HepG2 (cell line): ENCODE data around the gene ABCC3. TPM values are rescaled to one million over a fixed set of nuclear protein-coding genes. Genes with fewer than 3 reads are reported as not detected.

Experiments
- MAF1 ChIP-seq: sonication (generic); formaldehyde crosslinking; IDR thresholded peaks from 2 replicates; pipeline ENCODE4 v1.5.0; 2020; ENCODE audit warnings: missing genetic modification reagents, borderline replicate concordance
- NR3C1 ChIP-seq: sonication (generic); formaldehyde crosslinking; IDR thresholded peaks from 2 replicates; pipeline ENCODE4 v1.4.0; 2020; ENCODE audit warnings: missing genetic modification reagents
- PRPF4 ChIP-seq: fragments of 200-400 bp; formaldehyde crosslinking; IDR thresholded peaks from 2 replicates; pipeline ENCODE4 v1.6.1; 2016; ENCODE audit warnings: low read length, low read depth; ENCODE audit not compliant: poor library complexity, severe bottlenecking
- RFXAP ChIP-seq: sonication (generic); formaldehyde crosslinking; IDR thresholded peaks from 2 replicates; pipeline ENCODE4 v1.4.0; 2020; ENCODE audit warnings: missing genetic modification reagents, borderline replicate concordance
- SRSF9 ChIP-seq: fragments of 200-400 bp; formaldehyde crosslinking; IDR thresholded peaks from 2 replicates; pipeline ENCODE4 v1.6.1; 2018; ENCODE audit warnings: borderline replicate concordance, mild to moderate bottlenecking, low read depth, low read length; ENCODE audit not compliant: insufficient read depth, poor library complexity, severe bottlenecking
- ZNF563 ChIP-seq: sonication (generic); formaldehyde crosslinking; IDR thresholded peaks from 2 replicates; pipeline ENCODE4 v1.8.0; 2022; ENCODE audit warnings: mild to moderate bottlenecking, moderate library complexity, missing genetic modification reagents
- polyA plus RNA-seq, 8 experiments: library from polyadenylated mRNA; depleted of rRNA in 3 of 8; stranded (reverse) in 7 of 8; unstranded in 1 of 8; fragments of >200 nt; fragmentation: Illumina TruSeq in 4 of 8; extraction: Trizol in 4 of 8; gene quantifications; 2 replicates each; pipeline versions ENCODE4 v1.2.1 to v1.2.3, GENCODE V29; 2011 to 2016; ENCODE audit warnings: low read depth in 4 of 8, missing spikeins in 1 of 8, mixed read lengths in 1 of 8; ENCODE audit not compliant: insufficient read depth in 1 of 8
- total RNA-seq, 5 experiments: library from RNA; depleted of rRNA; stranded (reverse); fragments of >200 nt; fragmentation: Illumina TruSeq; extraction: Trizol; gene quantifications; 2 replicates each; pipeline ENCODE4 v1.2.3, GENCODE V29; 2016; ENCODE audit warnings: low read depth in 1 of 5
- TF ChIP-seq, protein P1 (sequence below): sonication (generic); formaldehyde crosslinking; IDR thresholded peaks from 2 replicates; pipeline ENCODE4 v1.5.1; 2020; ENCODE audit warnings: missing genetic modification reagents, mild to moderate bottlenecking, borderline replicate concordance
- TF ChIP-seq, protein P2 (sequence below): fragments of 450-650 bp; IDR thresholded peaks from 2 replicates; pipeline ENCODE4 v1.6.1; 2017
- TF ChIP-seq, protein P3 (sequence below): sonication (generic); formaldehyde crosslinking; IDR thresholded peaks from 2 replicates; pipeline ENCODE4 v1.9.0; 2021; ENCODE audit warnings: missing genetic modification reagents, borderline replicate concordance
- TF ChIP-seq, protein P4 (sequence below): sonication (generic); formaldehyde crosslinking; IDR thresholded peaks from 2 replicates; pipeline ENCODE4 v1.5.0; 2020; ENCODE audit warnings: missing genetic modification reagents
- TF ChIP-seq, protein P5 (sequence below): sonication (generic); formaldehyde crosslinking; IDR thresholded peaks from 2 replicates; pipeline ENCODE4 v1.8.0; 2022; ENCODE audit warnings: mild to moderate bottlenecking, missing genetic modification reagents, moderate library complexity
- TF ChIP-seq, protein P6 (sequence below): sonication (generic); formaldehyde crosslinking; IDR thresholded peaks from 2 replicates; pipeline ENCODE4 v1.4.0; 2020; ENCODE audit warnings: missing genetic modification reagents, borderline replicate concordance

ABCC3 gene
- total and polyA plus RNA-seq, 2 of the 13 experiments (the other 11 are each of a cell fraction or from before 2014, with no cell fraction given): 25.2 to 50.7 TPM

DNA sequence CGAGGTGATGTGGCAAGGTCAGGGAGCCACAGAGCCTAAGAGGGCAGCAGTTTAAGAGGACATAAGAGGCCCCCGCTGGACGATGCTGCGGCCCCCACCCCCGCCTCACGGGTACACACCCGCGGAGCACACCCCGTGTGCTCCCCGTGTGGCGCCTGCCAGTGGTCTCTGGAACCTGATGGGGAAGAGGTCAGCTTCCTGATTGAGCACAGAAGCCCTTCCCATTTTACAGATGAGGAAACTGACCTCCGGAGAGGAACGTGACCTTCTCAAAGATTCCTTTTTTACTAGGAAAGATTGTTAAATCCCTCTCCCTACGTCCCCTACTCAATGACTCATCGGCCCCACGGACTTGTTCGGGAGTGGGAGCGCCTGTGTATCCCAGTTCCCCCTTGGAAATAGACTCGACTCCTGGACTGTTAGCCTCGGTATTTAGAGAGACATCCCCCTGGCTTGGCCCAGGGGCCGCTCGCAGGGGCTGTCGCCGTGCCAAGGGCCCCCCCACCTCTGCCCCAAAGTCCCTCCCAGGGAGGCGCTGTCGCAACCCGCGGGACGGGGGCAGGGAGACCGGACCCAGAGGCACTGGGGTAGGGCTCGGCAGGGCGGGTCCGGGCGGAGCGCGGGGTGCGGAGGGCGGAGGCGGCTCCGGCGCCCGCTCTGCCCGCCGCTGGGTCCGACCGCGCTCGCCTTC lies at the start of gene ABCC3 (continued):
- TF ChIP-seq, protein P1, sequence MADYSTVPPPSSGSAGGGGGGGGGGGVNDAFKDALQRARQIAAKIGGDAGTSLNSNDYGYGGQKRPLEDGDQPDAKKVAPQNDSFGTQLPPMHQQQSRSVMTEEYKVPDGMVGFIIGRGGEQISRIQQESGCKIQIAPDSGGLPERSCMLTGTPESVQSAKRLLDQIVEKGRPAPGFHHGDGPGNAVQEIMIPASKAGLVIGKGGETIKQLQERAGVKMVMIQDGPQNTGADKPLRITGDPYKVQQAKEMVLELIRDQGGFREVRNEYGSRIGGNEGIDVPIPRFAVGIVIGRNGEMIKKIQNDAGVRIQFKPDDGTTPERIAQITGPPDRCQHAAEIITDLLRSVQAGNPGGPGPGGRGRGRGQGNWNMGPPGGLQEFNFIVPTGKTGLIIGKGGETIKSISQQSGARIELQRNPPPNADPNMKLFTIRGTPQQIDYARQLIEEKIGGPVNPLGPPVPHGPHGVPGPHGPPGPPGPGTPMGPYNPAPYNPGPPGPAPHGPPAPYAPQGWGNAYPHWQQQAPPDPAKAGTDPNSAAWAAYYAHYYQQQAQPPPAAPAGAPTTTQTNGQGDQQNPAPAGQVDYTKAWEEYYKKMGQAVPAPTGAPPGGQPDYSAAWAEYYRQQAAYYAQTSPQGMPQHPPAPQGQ: no peak
- TF ChIP-seq NR3C1 (CRISPR knock-in tag): no peak
- TF ChIP-seq, protein P2, sequence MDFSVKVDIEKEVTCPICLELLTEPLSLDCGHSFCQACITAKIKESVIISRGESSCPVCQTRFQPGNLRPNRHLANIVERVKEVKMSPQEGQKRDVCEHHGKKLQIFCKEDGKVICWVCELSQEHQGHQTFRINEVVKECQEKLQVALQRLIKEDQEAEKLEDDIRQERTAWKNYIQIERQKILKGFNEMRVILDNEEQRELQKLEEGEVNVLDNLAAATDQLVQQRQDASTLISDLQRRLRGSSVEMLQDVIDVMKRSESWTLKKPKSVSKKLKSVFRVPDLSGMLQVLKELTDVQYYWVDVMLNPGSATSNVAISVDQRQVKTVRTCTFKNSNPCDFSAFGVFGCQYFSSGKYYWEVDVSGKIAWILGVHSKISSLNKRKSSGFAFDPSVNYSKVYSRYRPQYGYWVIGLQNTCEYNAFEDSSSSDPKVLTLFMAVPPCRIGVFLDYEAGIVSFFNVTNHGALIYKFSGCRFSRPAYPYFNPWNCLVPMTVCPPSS: no peak
- TF ChIP-seq MAF1: no peak
- TF ChIP-seq SRSF9: no peak
- TF ChIP-seq ZNF563 (CRISPR knock-in tag): peak; percentile 81
- TF ChIP-seq, protein P3, sequence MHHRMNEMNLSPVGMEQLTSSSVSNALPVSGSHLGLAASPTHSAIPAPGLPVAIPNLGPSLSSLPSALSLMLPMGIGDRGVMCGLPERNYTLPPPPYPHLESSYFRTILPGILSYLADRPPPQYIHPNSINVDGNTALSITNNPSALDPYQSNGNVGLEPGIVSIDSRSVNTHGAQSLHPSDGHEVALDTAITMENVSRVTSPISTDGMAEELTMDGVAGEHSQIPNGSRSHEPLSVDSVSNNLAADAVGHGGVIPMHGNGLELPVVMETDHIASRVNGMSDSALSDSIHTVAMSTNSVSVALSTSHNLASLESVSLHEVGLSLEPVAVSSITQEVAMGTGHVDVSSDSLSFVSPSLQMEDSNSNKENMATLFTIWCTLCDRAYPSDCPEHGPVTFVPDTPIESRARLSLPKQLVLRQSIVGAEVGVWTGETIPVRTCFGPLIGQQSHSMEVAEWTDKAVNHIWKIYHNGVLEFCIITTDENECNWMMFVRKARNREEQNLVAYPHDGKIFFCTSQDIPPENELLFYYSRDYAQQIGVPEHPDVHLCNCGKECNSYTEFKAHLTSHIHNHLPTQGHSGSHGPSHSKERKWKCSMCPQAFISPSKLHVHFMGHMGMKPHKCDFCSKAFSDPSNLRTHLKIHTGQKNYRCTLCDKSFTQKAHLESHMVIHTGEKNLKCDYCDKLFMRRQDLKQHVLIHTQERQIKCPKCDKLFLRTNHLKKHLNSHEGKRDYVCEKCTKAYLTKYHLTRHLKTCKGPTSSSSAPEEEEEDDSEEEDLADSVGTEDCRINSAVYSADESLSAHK (CRISPR knock-in tag): no peak
- TF ChIP-seq, protein P4, sequence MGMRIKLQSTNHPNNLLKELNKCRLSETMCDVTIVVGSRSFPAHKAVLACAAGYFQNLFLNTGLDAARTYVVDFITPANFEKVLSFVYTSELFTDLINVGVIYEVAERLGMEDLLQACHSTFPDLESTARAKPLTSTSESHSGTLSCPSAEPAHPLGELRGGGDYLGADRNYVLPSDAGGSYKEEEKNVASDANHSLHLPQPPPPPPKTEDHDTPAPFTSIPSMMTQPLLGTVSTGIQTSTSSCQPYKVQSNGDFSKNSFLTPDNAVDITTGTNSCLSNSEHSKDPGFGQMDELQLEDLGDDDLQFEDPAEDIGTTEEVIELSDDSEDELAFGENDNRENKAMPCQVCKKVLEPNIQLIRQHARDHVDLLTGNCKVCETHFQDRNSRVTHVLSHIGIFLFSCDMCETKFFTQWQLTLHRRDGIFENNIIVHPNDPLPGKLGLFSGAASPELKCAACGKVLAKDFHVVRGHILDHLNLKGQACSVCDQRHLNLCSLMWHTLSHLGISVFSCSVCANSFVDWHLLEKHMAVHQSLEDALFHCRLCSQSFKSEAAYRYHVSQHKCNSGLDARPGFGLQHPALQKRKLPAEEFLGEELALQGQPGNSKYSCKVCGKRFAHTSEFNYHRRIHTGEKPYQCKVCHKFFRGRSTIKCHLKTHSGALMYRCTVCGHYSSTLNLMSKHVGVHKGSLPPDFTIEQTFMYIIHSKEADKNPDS (CRISPR knock-in tag): no peak
- TF ChIP-seq, protein P5, sequence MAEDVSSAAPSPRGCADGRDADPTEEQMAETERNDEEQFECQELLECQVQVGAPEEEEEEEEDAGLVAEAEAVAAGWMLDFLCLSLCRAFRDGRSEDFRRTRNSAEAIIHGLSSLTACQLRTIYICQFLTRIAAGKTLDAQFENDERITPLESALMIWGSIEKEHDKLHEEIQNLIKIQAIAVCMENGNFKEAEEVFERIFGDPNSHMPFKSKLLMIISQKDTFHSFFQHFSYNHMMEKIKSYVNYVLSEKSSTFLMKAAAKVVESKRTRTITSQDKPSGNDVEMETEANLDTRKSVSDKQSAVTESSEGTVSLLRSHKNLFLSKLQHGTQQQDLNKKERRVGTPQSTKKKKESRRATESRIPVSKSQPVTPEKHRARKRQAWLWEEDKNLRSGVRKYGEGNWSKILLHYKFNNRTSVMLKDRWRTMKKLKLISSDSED (CRISPR knock-in tag): no peak
- TF ChIP-seq, protein P6, sequence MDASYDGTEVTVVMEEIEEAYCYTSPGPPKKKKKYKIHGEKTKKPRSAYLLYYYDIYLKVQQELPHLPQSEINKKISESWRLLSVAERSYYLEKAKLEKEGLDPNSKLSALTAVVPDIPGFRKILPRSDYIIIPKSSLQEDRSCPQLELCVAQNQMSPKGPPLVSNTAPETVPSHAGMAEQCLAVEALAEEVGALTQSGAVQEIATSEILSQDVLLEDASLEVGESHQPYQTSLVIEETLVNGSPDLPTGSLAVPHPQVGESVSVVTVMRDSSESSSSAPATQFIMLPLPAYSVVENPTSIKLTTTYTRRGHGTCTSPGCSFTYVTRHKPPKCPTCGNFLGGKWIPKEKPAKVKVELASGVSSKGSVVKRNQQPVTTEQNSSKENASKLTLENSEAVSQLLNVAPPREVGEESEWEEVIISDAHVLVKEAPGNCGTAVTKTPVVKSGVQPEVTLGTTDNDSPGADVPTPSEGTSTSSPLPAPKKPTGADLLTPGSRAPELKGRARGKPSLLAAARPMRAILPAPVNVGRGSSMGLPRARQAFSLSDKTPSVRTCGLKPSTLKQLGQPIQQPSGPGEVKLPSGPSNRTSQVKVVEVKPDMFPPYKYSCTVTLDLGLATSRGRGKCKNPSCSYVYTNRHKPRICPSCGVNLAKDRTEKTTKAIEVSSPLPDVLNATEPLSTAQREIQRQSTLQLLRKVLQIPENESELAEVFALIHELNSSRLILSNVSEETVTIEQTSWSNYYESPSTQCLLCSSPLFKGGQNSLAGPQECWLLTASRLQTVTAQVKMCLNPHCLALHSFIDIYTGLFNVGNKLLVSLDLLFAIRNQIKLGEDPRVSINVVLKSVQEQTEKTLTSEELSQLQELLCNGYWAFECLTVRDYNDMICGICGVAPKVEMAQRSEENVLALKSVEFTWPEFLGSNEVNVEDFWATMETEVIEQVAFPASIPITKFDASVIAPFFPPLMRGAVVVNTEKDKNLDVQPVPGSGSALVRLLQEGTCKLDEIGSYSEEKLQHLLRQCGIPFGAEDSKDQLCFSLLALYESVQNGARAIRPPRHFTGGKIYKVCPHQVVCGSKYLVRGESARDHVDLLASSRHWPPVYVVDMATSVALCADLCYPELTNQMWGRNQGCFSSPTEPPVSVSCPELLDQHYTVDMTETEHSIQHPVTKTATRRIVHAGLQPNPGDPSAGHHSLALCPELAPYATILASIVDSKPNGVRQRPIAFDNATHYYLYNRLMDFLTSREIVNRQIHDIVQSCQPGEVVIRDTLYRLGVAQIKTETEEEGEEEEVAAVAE: no peak
- TF ChIP-seq RFXAP: no peak
- TF ChIP-seq PRPF4: no peak
